GM18909 (cell line): ENCODE results near the gene ATG7.

Experiments
- ATAC-seq: cut with Tn5 transposase; IDR thresholded peaks from one replicate; pipeline ENCODE4 v1.9.1; 2021; ENCODE audit warnings: mild to moderate bottlenecking; ENCODE audit not compliant: unreplicated experiment, poor library complexity

ATG7 gene

DNA sequence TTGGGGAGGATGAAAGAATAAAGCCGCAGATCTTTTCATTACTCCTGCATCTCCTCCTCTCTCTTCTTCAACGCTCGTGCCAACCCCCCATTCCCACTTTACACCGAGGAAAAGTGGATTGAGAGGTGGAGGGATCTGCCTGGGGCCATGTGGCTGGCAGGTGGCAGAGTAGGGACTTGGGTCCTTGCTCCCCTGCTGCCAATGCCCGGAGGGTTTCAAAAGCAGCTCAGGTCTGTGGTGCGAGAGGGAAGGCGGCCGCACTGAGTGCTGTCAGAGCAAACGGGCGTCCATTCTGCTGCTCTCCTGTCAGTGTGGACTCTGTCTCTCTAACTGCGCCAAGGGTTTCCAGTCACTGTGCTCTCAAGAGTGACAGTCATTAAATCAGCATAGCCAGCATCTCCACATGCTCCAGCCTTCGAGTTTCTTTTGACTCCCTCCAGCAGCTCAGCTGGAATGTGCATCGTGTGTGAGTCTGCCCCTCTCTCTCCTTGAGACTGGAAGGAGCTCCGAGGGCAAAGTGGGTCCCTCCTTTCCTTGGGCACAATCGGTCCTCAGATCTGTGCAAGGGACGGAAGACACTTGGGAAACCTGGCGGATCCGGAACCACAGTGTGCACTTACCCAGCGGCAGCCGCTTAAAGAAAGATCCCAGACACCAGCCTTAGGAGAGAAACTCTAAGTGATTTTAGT lies 302.9 kb downstream of the ATG7 start:
- ATAC-seq = no peak

GRCh38 chr3:11575677-11576076 lies 303.5 kb downstream of the ATG7 start:
- no peak for ATAC-seq

DNA sequence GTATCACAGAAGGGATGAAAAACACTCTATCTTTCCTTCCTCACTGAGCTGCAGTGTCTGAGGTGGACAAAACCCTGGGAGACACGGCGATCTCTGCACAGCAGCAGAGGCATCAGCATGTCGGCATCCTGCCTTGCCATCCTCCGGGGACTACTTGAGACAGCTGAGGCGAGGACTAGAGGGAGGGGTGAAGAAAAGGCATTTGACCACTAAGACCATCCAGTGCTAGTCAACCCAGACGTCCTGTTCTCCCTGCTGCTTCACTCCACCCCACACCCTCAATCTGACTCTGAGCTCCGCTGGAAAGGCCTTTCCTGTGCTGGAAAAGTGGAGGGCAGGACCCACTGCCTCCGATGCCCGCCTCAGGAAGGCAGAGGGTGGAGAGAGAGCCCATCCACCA lies 304.3 kb downstream of the ATG7 start:
- ATAC-seq = no peak

GRCh38 chr3:11578169-11578568 lies 306.0 kb downstream of the ATG7 start:
- ATAC-seq = no peak

DNA sequence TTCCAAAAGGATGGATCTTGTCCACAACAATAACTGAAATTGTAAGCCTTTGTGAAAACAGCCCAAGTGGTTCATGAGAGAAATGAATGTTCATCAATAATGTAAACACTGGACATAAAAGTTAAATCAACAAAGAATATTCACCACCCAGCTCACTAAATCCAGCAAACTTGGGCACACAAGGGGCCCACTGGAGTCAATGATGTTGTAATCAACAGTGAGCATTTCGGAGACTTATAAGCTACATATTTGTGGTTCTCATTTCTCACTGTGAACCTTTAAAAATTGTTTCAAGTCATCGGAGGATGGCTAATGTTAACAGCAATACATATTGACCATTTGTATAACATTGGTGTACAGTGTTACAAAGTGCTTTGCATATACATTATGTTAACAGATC lies 308.4 kb downstream of the ATG7 start:
- ATAC-seq = no peak

GRCh38 chr3:11581237-11582190 lies 309.3 kb downstream of the ATG7 start:
- no peak for ATAC-seq

DNA sequence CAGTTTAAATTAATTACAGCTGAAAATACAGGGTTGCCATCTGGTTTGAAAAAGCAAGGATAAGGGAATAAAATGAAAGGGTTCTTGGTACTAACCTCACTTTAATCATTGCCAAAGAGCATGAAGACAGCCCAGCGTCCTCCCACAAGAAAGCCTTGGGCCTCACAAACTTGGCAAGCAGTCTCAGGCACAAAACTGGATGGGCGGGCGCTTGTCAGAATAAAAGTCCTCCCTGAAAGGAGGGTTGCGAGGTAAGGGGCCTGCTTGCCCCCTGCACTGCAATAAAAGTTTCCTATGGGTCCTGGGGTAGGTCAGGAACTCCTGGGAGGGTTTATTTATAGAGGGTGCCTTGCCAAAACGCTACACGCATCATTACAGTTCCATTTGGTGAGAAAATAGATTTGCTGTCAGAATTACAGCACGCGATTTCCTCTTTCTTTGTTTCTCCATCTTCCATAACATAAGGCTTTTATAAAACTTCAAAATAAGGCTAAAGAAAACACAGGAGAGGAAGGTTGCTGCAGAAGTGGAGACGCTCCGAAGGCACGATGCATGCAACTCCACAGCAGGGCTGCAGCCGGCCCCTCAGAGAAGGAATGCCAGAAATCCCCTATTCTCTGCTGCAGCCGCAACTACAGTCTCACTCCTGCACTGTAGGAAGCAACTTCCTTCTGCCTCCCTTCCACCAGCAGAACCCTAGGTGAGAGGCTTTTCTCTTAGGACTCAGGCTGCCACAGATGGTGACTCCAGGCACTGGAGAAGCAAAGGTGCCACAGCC lies 310.2 kb downstream of the ATG7 start:
- ATAC-seq = peak; percentile 50

GRCh38 chr3:11583235-11583634 lies 311.0 kb downstream of the ATG7 start:
- ATAC-seq = no peak

- ATAC-seq = no peak
These were observed 311.4 kb downstream of the ATG7 start for GRCh38 chr3:11583638-11584046.

- no peak for ATAC-seq
These were observed 312.4 kb downstream of the ATG7 start for GRCh38 chr3:11584570-11584969.

DNA sequence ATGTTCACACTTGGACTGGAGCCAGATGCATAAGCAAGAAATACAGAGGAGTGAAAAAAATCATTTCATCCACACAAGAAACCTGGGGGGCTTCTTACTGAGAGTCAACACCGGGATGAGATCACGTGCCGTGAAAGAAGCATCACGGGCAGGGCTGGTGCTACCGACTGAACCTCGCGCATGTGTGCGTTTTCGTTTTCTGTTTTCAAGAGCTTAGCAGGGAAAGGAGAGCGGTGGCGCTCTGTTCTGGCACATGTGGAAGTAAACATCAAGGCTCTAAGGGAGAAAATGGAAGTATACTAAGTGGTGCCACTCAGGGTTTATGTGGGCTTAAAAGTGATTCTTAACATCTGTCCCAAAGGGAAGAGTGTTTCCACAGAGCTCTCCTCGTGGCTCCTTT lies 315.6 kb downstream of the ATG7 start:
- no peak for ATAC-seq

DNA sequence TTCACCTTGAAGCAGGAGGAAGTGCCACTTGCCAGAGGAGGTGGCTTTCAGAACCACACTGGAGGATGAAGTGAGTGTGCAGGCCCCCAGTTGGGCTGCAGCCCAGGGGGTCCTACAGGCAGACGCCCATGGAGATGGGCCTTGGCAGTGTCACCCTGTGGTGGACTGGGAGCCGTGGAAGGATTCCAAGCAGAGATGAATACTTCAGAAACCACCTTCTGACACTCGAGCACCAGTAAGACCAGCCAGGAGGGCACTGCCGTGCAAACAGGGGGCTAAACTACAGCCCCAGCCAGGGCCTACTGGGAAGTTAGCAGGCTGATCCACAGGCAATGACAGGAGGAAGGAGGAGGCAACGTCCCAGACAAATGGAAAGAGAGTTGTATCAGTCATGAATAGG lies 316.1 kb downstream of the ATG7 start:
- no peak for ATAC-seq

GRCh38 chr3:11588755-11589154 lies 316.6 kb downstream of the ATG7 start:
- no peak for ATAC-seq

DNA sequence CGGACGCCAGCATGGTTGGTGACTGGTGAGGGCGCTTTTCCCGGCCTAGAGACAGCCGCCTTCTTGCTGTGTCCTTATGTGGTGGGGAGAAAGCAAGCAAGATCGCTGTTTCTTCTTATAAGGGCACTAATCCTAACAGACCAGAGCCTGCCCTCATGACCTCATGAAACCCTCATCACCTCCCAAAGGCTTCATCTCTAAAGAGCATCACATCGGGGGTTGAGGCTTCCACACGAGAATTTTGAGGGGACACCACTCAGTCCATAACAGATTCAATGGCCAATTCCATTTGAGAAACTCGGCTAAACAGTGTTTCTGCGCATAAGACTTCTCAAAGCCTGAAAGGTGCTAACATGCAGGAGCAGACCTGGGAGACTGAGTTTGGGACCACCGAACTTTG lies 317.5 kb downstream of the ATG7 start:
- no peak for ATAC-seq

DNA sequence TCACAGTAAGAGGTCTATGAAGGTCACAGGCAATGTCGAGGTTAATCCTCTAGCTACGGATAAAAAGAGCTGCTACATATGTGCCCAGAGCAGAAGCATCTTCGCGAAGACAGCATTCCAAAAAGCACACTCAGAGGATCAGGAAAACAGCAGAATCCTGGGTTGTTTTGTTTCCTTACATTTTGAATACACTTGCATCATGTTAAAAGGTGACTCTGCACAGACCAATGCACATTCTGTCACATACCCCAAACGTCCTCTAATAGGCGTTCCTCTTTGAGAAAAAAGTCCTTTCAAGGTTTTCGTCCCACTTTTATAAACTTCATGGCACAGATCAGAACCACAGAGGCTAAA lies 318.8 kb downstream of the ATG7 start:
- no peak for ATAC-seq

DNA sequence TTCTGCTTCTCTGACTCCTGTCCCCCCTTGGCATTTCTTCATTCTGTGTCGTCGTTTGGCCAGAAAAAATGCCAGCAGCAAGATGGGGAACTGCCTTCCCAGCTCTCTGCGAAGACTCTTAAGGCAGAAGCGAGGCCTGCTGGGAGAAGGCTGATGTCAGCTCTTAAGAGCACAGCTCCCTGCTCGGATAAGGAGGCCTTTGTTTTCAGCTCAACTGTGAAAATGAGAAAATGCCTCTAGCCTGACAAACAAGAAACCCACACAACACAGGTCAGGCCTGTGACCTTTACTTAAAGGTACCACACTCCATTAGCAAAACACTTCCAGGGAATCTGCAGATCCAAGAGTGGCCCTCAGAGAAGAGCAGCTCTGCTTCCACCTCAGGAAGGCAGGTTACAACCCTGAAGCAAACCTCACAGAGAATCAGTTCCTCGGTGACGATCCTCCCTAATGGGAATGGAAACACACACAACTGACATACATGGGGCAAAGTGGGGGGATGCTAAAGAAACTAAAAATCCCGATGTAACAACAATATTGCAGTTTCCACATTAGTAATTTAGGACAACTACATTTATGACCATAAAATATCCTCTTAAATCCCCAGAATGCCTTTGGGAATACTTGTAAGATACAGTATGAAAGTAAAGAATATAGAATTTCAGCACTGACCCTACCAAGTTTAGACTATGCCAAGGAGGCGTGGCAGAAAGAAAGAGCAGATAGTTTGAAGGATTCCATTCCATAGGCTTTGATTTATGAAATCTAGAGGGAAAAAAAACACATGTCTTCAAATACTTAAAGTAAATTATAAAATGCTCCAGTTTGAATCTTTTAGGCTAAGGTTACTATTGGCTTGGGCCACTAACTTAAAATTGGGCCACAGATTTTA lies 319.4 kb downstream of the ATG7 start:
- no peak for ATAC-seq

- ATAC-seq = no peak
These were observed 320.5 kb downstream of the ATG7 start for GRCh38 chr3:11592445-11593298.

- ATAC-seq = no peak
These were observed 321.3 kb downstream of the ATG7 start for GRCh38 chr3:11593318-11594034.
